Smooth muscle cell (in vitro differentiated cells): ENCODE measurements around the gene CORIN. TPM values are rescaled to one million over a fixed set of nuclear protein-coding genes. Genes with fewer than 3 reads are reported as not detected.

Experiments used
- DNase-seq: peaks from one replicate; lab custom pipeline; 2025; ENCODE audit not compliant: unreplicated experiment; lab: John Stamatoyannopoulos, UW
- H2AFZ ChIP-seq: fragments of 200-600 bp; sonication (generic); 2 replicates; pipeline ENCODE4 v1.6.0; 2016; ENCODE audit warnings: antibody characterized with exemption, low read depth, mild to moderate bottlenecking
- H3F3A ChIP-seq: fragments of 200-600 bp; sonication (generic); 2 replicates; pipeline ENCODE4 v1.6.0; 2017; ENCODE audit warnings: antibody characterized with exemption, low read depth
- H3K27ac ChIP-seq: fragments of 200-600 bp; sonication (generic); 2 replicates; pipeline ENCODE4 v1.5.1; 2016; ENCODE audit warnings: low read depth, mild to moderate bottlenecking
- H3K27me3 ChIP-seq: fragments of 200-600 bp; sonication (generic); 2 replicates; pipeline ENCODE4 v1.6.1; 2016; ENCODE audit warnings: low read depth, mild to moderate bottlenecking
- H3K36me3 ChIP-seq: fragments of 200-600 bp; sonication (generic); 2 replicates; pipeline ENCODE4 v1.5.1; 2016; ENCODE audit warnings: low read depth
- H3K4me1 ChIP-seq: fragments of 200-600 bp; sonication (generic); 2 replicates; pipeline ENCODE4 v1.5.1; 2016; ENCODE audit warnings: low read depth
- H3K4me2 ChIP-seq: fragments of 200-600 bp; sonication (generic); 2 replicates; pipeline ENCODE4 v1.6.0; 2016; ENCODE audit warnings: mild to moderate bottlenecking
- H3K4me3 ChIP-seq: fragments of 200-600 bp; sonication (generic); 2 replicates; pipeline ENCODE4 v1.5.1; 2016; ENCODE audit warnings: mild to moderate bottlenecking
- H3K79me2 ChIP-seq: fragments of 200-600 bp; sonication (generic); 2 replicates; pipeline ENCODE4 v1.6.0; 2016; ENCODE audit warnings: low read depth, mild to moderate bottlenecking
- H3K9ac ChIP-seq: fragments of 200-600 bp; sonication (generic); 2 replicates; pipeline ENCODE4 v1.6.0; 2016; ENCODE audit warnings: low read depth
- H3K9me3 ChIP-seq: fragments of 200-600 bp; sonication (generic); replicated peaks from 2 replicates; pipeline ENCODE4 v1.5.1; 2016; ENCODE audit warnings: low read depth
- H4K20me1 ChIP-seq: fragments of 200-600 bp; sonication (generic); 2 replicates; pipeline ENCODE4 v1.6.0; 2016; ENCODE audit warnings: low read depth
- CTCF ChIP-seq: fragments of 200-600 bp; sonication (generic); IDR thresholded peaks from 2 replicates; pipeline ENCODE4 v1.5.1; 2017; ENCODE audit warnings: borderline replicate concordance, mild to moderate bottlenecking, antibody characterized with exemption; ENCODE audit not compliant: insufficient read depth, poor library complexity, severe bottlenecking
- WGBS: methylation state at CpG from one replicate; pipeline ENCODE4 v1.1.7; 2016; ENCODE audit warnings: low lambda C conversion rate; 5-methylcytosine and 5-hydroxymethylcytosine counted together
- polyA plus RNA-seq: library from polyadenylated mRNA; unstranded; fragments of >200 nt; fragmentation: Nextera tagmentation; extraction: Ambion mirVana; gene quantifications from 2 replicates; pipeline ENCODE4 v1.2.1, GENCODE V29; 2016
- total RNA-seq: library from RNA; depleted of rRNA; stranded (reverse); fragments of >200 nt; gene quantifications from 2 replicates; pipeline ENCODE4 v1.2.3, GENCODE V29; 2014

Gene CORIN
- total and polyA plus RNA-seq, 2 experiments from 2014 or later, result 0.27 to 1.8 TPM

- Histone ChIP-seq H3K4me3 (no peak overlapping the region), H3K9ac (no peak overlapping the region), H4K20me1 (no peaks in the 10 kb centered on the region), H3K4me1 (no peaks in the 10 kb centered on the region), H3K36me3 (no peaks in the 10 kb centered on the region), H3K27ac (no peak overlapping the region), H3F3A (no peaks in the 10 kb centered on the region), H3K79me2 (no peaks in the 10 kb centered on the region), H3K27me3 (no peaks in the 10 kb centered on the region), H3K9me3 (no peaks in the 10 kb centered on the region), H3K4me2 (no peak overlapping the region), H2AFZ (no peak overlapping the region)
- DNase-seq, result no peak
- TF ChIP-seq CTCF, result no peak
Observed at GRCh38 chr4:47701286-47701685, 136.6 kb downstream of the CORIN start.

GRCh38 chr4:47698837-47699236 is 139.0 kb downstream of the CORIN start:
- WGBS, result 87% methylated on average over 3 of the region's 3 CpGs

GRCh38 chr4:47696823-47697222 is 141.0 kb downstream of the CORIN start:
- 85% methylated on average over 6 of the region's 6 CpGs for WGBS
- Histone ChIP-seq H3K4me1 (no peaks in the 10 kb centered on the region), H3K4me2 (no peak overlapping the region), H2AFZ (no peak overlapping the region), H4K20me1 (no peaks in the 10 kb centered on the region), H3K4me3 (no peak overlapping the region), H3K79me2 (no peaks in the 10 kb centered on the region), H3K27me3 (no peaks in the 10 kb centered on the region), H3F3A (no peaks in the 10 kb centered on the region), H3K36me3 (no peaks in the 10 kb centered on the region), H3K27ac (no peak overlapping the region), H3K9me3 (no peaks in the 10 kb centered on the region), H3K9ac (no peak overlapping the region)
- DNase-seq, result no peak
- TF ChIP-seq CTCF, result no peak

More at GRCh38 chr4:47698837-47699236, 139.0 kb downstream of the CORIN start:
- Histone ChIP-seq H3K4me2 (no peak overlapping the region), H3K79me2 (no peaks in the 10 kb centered on the region), H3K27me3 (no peaks in the 10 kb centered on the region), H3K4me3 (no peak overlapping the region), H3K9me3 (no peaks in the 10 kb centered on the region), H3K36me3 (no peaks in the 10 kb centered on the region), H4K20me1 (no peaks in the 10 kb centered on the region), H2AFZ (no peak overlapping the region), H3K4me1 (no peaks in the 10 kb centered on the region), H3K27ac (no peak overlapping the region), H3F3A (no peaks in the 10 kb centered on the region), H3K9ac (no peak overlapping the region)
- no peak for DNase-seq
- TF ChIP-seq CTCF, result no peak

GRCh38 chr4:47695260-47695659 is 142.6 kb downstream of the CORIN start:
- Histone ChIP-seq H4K20me1 (no peaks in the 10 kb centered on the region), H3K4me3 (no peak overlapping the region), H3K9me3 (no peaks in the 10 kb centered on the region), H3F3A (no peaks in the 10 kb centered on the region), H3K27ac (no peak overlapping the region), H3K9ac (no peak overlapping the region), H3K4me1 (no peaks in the 10 kb centered on the region), H3K36me3 (no peaks in the 10 kb centered on the region), H3K4me2 (no peak overlapping the region), H3K79me2 (no peaks in the 10 kb centered on the region), H2AFZ (no peak overlapping the region), H3K27me3 (no peaks in the 10 kb centered on the region)
- WGBS, result 78% methylated on average over 1 of the region's 1 CpG
- DNase-seq, result no peak
- TF ChIP-seq CTCF, result no peak
